Rectal smooth muscle tissue (tissue), 1 donor: Measurements from ENCODE around the gene SNRPA.

Source experiments
- H3K27ac ChIP-seq: one replicate; pipeline ENCODE4 v1.7.0; 2013; ENCODE audit warnings: low read depth, low read length, inconsistent platforms
- H3K27me3 ChIP-seq: one replicate; pipeline ENCODE4 v1.7.0; 2013; ENCODE audit warnings: low read length; ENCODE audit not compliant: control insufficient read depth, insufficient read depth
- H3K36me3 ChIP-seq: one replicate; pipeline ENCODE4 v1.7.0; 2013; ENCODE audit warnings: low read length; ENCODE audit not compliant: control insufficient read depth, insufficient read depth
- H3K4me1 ChIP-seq: one replicate; pipeline ENCODE4 v1.7.0; 2013; ENCODE audit warnings: low read length; ENCODE audit not compliant: control insufficient read depth, insufficient read depth
- H3K4me3 ChIP-seq: one replicate; pipeline ENCODE4 v1.7.0; 2013; ENCODE audit warnings: low read length
- H3K9ac ChIP-seq: one replicate; pipeline ENCODE4 v1.7.0; 2013; ENCODE audit warnings: low read length

Gene SNRPA

DNA sequence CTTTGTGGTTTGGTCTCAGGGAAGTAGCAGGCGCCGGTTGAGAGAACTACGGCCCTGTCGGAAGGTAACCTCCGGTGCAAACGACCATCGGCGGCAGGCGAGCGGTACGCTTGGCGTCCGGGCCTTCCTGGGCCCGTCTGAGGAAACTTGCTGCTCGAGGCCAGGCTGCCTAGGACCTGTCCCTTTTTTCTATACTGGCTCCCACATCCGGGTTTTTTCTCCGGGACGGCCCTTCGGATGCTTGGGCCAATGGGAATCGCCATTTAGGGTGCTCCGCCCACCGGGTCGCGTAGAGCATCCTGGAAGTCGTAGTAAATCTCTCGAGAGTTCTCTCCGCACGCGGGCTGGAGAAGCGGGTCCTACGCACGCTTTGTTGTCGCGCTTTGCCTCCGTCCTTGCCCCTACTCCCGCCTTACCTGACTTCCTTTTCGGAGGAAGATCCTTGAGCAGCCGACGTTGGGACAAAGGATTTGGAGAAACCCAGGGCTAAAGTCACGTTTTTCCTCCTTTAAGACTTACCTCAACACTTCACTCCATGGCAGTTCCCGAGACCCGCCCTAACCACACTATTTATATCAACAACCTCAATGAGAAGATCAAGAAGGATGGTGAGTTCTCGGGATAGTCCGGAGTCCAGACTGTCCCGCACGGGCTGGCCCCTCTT is at the start of gene SNRPA:
SNRPA (plus strand) TSS at position 330 of the 664 bp plus-strand sequence; CDS start at position 536, 206 bp downstream.
- H3K4me1 ChIP-seq: peaks cover 12% of the 10 kb centered on the region
- peak within 1 kb of the TSS; percentile 94 for H3K4me3 ChIP-seq
- no peaks in the 10 kb centered on the region for H3K27me3 ChIP-seq
- H3K36me3 ChIP-seq: no peaks in the 10 kb centered on the region
- peak within 1 kb of the TSS; percentile 84 for H3K9ac ChIP-seq
- H3K27ac ChIP-seq: peak within 1 kb of the TSS; percentile 97

DNA sequence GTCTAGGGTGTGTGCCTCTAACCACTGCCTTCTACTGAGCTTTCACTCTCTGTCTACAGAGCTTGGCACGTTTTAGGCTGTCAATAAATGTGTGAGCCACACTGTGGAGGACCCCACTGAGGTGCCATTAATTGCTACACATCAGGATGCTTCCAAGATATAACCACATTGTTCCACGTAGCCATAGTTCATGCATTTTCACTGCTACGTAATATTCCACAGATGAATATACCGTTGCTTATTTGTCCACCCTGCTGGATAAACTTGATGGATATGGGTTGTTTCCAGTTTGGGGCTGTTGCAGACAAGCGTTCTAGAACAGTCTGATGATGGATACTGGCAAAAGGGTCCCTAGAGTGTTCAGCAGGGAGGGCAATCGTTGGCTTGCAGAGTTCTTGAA is 49.2 kb upstream of the SNRPA start:
- H3K27me3 ChIP-seq: no peaks in the 10 kb centered on the region
- no peak overlapping the region for H3K4me3 ChIP-seq
- H3K9ac ChIP-seq: no peak overlapping the region
- peaks cover 30% of the 10 kb centered on the region for H3K36me3 ChIP-seq
- H3K4me1 ChIP-seq: peaks cover 10% of the 10 kb centered on the region
- H3K27ac ChIP-seq: peak overlapping the region; percentile 78

- peak overlapping the region; percentile 78 for H3K27ac ChIP-seq
- H3K27me3 ChIP-seq: no peaks in the 10 kb centered on the region
- no peak overlapping the region for H3K4me3 ChIP-seq
- H3K36me3 ChIP-seq: peaks cover 30% of the 10 kb centered on the region
- H3K9ac ChIP-seq: no peak overlapping the region
- H3K4me1 ChIP-seq: peaks cover 10% of the 10 kb centered on the region
These were observed 48.5 kb upstream of the SNRPA start for GRCh38 chr19:40702337-40703012.

GRCh38 chr19:40703029-40703755 is 47.8 kb upstream of the SNRPA start:
- H3K4me3 ChIP-seq: no peak overlapping the region
- H3K4me1 ChIP-seq: peaks cover 10% of the 10 kb centered on the region
- peaks cover 30% of the 10 kb centered on the region for H3K36me3 ChIP-seq
- H3K9ac ChIP-seq: no peak overlapping the region
- H3K27me3 ChIP-seq: no peaks in the 10 kb centered on the region
- H3K27ac ChIP-seq: peak overlapping the region; percentile 78

GRCh38 chr19:40704491-40705361 is 46.3 kb upstream of the SNRPA start:
- Histone ChIP-seq H3K27ac (no peak overlapping the region), H3K36me3 (peaks cover 33% of the 10 kb centered on the region)

GRCh38 chr19:40705362-40705651 is 45.7 kb upstream of the SNRPA start:
- Histone ChIP-seq H3K27me3 (no peaks in the 10 kb centered on the region), H3K4me3 (no peak overlapping the region), H3K36me3 (peaks cover 34% of the 10 kb centered on the region), H3K4me1 (peaks cover 10% of the 10 kb centered on the region), H3K27ac (no peak overlapping the region), H3K9ac (no peak overlapping the region)

More at GRCh38 chr19:40704491-40705361, 46.3 kb upstream of the SNRPA start:
- no peak overlapping the region for H3K4me3 ChIP-seq
- H3K4me1 ChIP-seq: peaks cover 10% of the 10 kb centered on the region
- H3K27me3 ChIP-seq: no peaks in the 10 kb centered on the region
- no peak overlapping the region for H3K9ac ChIP-seq

- H3K4me1 ChIP-seq: peaks cover 10% of the 10 kb centered on the region
- no peak overlapping the region for H3K27ac ChIP-seq
- peaks cover 35% of the 10 kb centered on the region for H3K36me3 ChIP-seq
- H3K27me3 ChIP-seq: no peaks in the 10 kb centered on the region
- no peak overlapping the region for H3K9ac ChIP-seq
- no peak overlapping the region for H3K4me3 ChIP-seq
These were observed 44.9 kb upstream of the SNRPA start for GRCh38 chr19:40705950-40706619.

DNA sequence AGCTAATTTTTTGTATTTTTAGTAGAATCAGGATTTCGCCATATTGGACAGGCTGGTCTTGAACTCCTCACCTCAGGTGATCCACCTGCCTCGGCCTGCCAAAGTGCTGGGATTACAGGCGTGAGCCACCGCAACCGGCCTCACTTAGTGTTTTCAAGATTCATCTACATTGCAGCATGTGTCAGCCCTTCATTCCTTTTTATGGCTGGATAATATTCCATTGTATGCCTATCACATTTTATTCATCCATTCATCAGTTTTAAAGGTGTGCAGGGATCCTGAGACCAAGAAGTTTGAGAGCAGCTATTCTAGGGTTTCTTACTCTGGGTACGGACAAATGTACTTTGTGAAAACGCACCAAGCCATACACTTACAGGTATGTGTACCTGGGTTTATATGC is 43.4 kb upstream of the SNRPA start:
- H3K36me3 ChIP-seq: peaks cover 26% of the 10 kb centered on the region

GRCh38 chr19:40709817-40710216 is 41.2 kb upstream of the SNRPA start:
- H3K27me3 ChIP-seq: no peaks in the 10 kb centered on the region
- peaks cover 15% of the 10 kb centered on the region for H3K36me3 ChIP-seq
- H3K9ac ChIP-seq: no peak overlapping the region
- H3K27ac ChIP-seq: no peak overlapping the region
- H3K4me3 ChIP-seq: no peak overlapping the region
- peaks cover 5% of the 10 kb centered on the region for H3K4me1 ChIP-seq

More for the DNA sequence above, 43.4 kb upstream of the SNRPA start:
- Histone ChIP-seq H3K4me3 (no peak overlapping the region), H3K4me1 (peaks cover 6% of the 10 kb centered on the region), H3K27ac (no peak overlapping the region), H3K9ac (no peak overlapping the region), H3K27me3 (no peaks in the 10 kb centered on the region)

GRCh38 chr19:40713939-40714338 is 37.1 kb upstream of the SNRPA start:
- Histone ChIP-seq H3K27ac (peak overlapping the region; percentile 99), H3K27me3 (no peaks in the 10 kb centered on the region), H3K36me3 (peaks cover 9% of the 10 kb centered on the region), H3K9ac (no peak overlapping the region), H3K4me1 (peaks cover 20% of the 10 kb centered on the region), H3K4me3 (peak overlapping the region; percentile 71)

GRCh38 chr19:40714441-40715299 is 36.3 kb upstream of the SNRPA start:
- H3K4me1 ChIP-seq: peaks cover 23% of the 10 kb centered on the region

More at GRCh38 chr19:40714441-40715299, 36.3 kb upstream of the SNRPA start:
- Histone ChIP-seq H3K9ac (peak overlapping the region; percentile 79), H3K27me3 (no peaks in the 10 kb centered on the region), H3K4me3 (peak overlapping the region; percentile 89), H3K27ac (peak overlapping the region; percentile 99), H3K36me3 (peaks cover 9% of the 10 kb centered on the region)
